ENCODE measurements around the gene ARHGAP15.

ARHGAP15 gene

GRCh38 chr2:143729296-143729814 is 600.1 kb downstream of the ARHGAP15 start:
- no peak for DNase-seq

GRCh38 chr2:143730155-143730952 is 601.1 kb downstream of the ARHGAP15 start:
- DNase-seq: no peak

DNA sequence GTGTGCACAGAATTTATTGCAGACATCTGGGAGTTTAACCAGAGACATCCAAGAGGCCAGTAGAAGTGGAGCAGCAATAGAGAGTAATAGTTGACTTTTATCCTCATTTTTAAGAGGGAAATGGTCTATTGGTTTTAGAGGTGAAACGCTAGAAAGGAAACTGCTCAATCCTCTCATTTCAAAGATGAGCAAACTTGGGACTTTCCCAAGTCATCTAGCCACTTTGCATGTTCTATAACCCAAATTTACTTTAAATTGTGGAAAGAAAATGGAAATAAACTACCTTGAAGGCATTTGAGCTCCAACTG is 601.7 kb downstream of the ARHGAP15 start:
- DNase-seq: no peak

- no peak for DNase-seq
These were observed 602.9 kb downstream of the ARHGAP15 start for GRCh38 chr2:143732076-143732475.

DNA sequence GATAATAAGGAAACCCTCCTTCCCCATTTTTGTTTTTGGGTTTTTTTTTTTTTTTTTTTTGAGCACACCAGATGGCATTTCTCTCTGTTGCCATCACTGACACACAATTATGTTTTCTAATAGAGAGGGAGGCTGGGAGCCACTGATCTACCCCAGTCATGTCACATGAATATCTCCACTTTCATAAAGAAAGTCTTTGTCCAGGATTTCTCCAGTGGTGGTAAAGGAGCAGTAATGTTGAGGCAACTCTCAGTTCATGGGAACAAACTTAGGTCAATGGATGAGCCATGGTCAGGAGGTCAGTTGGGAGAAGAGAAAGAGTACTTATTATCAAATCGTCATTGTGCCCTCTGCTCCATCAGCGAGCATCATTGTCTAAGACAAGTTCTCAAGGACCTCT is 603.7 kb downstream of the ARHGAP15 start:
- DNase-seq: no peak

- DNase-seq: no peak
These were observed 605.3 kb downstream of the ARHGAP15 start for GRCh38 chr2:143734507-143734906.

DNA sequence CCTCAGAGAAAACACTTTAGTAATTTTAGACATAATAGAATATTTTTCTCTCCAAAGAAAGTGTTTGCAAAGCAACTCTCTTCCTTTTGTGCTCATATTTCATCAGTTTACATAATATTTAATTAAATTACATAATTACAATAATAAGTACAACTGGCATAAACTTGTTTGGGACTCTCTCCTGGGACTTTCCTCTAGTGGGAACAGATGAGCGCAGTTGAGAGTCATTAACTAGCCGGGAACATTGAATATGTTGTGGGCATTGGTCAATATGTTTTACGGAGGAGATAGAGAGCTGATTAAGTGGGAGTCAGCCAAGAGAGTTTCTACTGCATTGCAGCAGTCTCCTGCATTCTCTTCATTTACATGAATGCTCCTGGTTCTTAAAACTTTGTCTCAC is 607.7 kb downstream of the ARHGAP15 start:
- DNase-seq: no peak

DNA sequence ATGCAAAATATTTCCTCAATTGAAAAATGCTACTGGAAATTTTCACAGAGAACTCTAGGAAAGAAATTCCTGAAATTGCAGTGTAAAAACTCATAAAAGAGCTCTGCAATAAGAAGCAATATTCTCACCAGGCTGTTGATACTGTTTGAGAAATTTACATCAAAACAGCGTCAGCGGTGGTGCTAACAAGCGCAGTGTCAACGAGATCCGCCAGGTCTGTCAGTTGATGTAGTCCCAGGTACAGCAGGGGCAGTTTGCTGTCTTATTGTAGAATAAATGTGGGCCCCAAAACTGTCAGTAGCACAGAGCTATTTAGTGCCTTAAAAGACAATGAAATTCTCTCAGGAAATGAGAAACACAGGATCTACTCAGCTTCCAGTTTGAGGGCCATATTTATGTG is 611.2 kb downstream of the ARHGAP15 start:
- no peak for DNase-seq

GRCh38 chr2:143741205-143741604 is 612.0 kb downstream of the ARHGAP15 start:
- no peak for DNase-seq

DNA sequence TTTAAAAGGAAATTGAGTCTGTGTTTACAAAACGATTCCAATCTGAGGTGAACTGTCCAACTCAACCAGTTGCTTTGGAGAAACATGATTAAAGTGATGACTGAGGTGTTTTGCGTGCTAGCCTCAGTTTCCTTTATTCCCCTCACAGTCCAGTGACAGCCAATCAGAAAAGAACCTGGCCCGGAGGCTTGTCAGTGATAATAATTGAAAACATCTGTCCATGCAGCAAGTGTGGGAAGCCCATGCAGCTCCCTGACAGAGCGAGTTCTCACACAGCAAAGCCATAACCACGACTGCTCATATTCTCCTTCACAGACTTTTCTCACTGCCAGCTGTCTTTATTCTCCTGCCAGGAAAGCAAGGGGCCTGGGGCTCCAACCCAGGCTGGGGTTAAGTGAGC is 613.4 kb downstream of the ARHGAP15 start:
- no peak for DNase-seq

GRCh38 chr2:143744114-143744513 is 614.9 kb downstream of the ARHGAP15 start:
- DNase-seq: no peak

DNA sequence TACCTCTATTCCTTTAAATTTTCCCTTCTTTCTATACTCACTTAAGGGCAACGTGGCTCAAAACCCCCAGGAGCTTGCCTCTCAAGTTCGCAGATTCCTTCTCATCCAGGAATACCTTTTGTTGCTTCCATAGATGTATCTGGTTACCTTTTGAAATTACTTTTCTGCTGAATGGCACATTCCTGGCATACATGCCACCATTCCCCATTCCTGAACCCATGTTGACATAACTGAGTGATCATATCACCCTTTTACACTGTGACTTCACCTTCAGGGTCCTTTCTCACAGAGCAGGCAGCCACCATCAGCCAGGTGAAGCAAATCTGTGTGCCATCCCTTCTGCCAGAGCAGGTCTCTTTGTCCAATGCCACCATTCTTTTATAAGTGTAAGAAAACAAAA is 615.8 kb downstream of the ARHGAP15 start:
- DNase-seq: no peak

DNA sequence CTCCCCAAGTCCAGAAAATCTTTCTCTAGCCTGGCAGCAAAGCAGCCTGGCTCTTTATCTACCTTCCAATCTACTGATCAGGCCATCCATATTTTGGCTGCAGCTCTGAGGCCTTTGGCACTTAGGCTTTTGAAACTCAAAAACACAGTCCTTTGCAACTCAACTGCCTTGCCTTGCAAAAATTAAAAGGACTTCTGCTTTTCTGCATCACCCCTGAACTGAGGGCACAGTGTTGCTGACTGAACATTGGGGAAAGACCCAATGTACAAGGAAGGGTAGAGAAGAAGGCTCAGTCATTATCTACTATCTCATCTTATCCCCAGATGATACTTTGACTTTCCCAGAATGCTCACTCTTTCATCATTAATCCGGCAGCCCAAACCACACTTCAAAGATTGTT is 625.5 kb downstream of the ARHGAP15 start:
- no peak for DNase-seq

DNA sequence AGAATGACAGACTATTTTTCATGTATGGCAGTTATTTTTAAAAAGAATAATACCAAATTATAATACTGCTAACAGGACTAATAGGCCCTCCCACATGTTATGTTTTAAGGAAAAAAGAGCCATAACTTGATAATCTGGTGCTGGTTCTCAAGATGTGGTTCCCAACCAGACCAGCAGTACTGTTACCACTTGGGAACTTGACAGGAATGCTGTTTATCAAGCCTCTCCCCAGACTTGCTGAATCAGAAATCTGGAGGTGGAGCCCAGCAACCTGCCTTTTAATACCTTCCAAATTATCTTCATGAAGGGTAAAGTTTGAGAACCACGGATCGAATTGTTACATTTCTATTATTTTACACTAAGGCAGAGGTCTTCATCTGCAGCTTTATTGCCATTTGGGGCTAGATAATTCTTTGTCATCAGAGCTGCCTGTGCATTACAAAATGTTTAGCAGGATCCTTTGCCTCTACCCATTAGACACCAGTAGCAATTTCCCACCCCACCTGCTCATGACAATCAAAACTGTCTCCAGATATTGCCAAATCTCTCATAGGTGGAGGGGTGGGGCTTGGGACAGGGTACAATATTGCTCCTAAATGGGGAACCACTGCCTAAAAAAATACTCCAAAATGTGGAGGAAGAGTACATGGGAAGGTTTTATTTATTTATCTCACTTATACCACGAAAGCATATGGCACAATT is 629.6 kb downstream of the ARHGAP15 start:
- DNase-seq: no peak

DNA sequence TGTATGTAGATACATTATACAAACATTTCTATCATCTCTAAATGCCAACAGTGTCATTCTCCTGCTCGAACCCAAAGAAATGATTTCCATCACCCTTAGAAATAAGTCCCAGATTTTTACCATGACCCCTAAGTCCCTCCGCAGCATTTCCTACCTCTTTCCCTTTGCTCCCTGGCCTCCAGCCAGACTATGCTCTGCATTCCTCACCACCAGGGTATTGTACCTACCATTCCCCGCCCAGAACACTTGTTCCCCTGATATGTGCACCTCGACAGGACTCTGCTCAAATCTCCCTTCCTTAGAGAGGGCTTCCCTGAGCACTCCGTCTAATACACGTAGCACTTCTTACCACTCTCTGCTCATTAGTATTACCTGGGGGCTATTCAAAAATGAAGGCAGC is 630.2 kb downstream of the ARHGAP15 start:
- no peak for DNase-seq

GRCh38 chr2:143762176-143762928 is 633.1 kb downstream of the ARHGAP15 start:
- DNase-seq: no peak

DNA sequence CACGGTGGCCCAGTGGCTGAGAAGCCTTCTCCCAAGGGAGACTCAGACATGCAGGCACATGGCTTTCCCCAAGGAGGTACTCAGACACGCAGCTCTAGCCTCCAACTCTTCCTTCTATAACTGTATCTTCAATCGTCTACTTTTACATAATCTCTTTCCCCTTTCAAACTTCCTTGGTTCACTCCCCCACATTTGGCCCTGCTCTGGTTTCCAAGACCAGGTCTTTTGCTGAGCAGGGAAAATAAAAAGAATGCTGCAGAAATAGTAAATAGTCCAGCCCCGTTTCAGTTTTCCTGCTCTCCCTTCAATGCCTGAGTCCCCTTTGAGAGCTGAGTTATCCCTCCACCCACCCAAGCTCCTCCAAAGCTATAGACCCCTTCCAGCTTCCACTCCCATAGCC is 635.0 kb downstream of the ARHGAP15 start:
- no peak for DNase-seq

GRCh38 chr2:143764706-143765105 is 635.5 kb downstream of the ARHGAP15 start:
- no peak for DNase-seq

DNA sequence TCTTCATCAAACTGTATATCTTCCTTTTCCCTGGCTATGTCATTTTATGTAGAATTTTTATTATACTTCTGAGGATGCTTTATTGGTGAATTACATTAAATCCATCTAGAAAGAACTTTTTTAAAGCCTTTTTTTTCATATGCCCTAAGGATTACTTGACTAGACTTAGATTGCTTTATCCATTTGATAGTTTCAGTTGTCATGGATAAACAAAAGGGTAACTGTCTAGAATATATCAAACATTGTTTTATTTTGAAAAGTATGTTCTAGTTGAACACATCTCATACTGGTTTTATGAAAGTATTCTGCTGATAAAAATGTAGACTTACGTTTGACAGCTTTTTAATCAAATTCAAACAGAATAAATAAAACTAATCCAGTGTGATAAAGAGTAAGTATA is 639.8 kb downstream of the ARHGAP15 start:
- no peak for DNase-seq

- DNase-seq: no peak
These were observed 642.7 kb downstream of the ARHGAP15 start for GRCh38 chr2:143771939-143772338.

DNA sequence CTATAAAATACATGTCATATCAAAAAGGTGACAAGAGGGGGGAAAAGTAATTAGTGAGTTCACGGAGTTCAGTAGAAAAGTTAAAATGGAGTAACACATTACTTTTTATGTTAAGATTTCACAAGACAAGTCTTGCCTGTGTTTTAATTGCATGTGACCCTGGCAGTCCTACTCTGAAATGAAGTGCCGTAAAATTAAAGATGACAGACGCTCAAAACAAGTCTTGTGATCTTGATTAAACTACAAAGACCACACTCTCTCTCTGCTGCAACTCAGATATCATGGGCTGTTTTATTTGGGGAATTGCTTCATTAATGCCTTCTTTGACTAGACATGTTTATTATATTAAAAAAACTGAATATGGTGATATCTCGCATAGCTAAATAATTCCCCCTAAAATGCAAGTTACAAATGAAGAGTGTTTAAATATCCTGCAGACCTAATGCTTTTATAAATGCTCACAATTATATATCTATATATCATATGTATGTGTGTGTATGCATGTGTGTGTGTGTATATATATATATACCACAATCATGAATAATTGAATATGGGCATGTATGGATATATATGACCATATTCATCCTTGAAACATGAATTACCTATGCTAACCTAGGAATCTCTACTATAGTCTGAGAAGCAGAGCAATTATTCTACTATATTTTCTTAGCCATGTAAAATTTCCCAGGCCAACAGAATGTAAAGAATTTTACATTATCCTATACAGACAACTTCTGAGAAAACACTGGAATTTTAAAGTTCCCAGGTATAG is 647.5 kb downstream of the ARHGAP15 start:
- no peak for DNase-seq

GRCh38 chr2:143779021-143779420 is 649.8 kb downstream of the ARHGAP15 start:
- no peak for DNase-seq
